DLD1 (cell line): ENCODE data around the gene TMEM40.

Source experiments
- in situ Hi-C: cut with HindIII; loops from 2 replicates; pipeline ENCODE4 v1.10.0; 2017; ENCODE audit warnings: low sequenced_read_pairs

The TMEM40 gene

DNA sequence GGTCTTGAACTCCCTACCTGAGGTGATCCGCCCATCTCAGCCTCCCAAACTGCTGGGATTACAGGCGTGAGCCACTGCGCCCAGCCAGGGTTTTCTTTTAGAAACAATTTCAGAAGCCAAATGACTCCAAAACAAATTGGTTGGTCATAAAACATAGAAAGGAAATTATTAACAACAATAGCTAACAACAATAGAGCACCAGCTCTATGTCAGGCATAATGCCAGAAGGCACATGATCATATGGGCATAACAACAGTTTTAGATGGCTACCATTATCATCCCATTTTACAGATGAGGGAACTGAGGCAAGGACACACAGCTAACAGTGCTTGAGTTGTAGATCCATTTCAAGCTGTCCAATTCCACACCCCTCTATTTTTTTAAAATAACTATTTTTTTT lies 73.0 kb downstream of the TMEM40 start:
- in situ Hi-C loops: no loop called here
